HL-60/S4 (cell line): Measurements from ENCODE around the gene SRD5A3.

Experiments
- in situ Hi-C: fragments of 300-500 bp; cut with MboI; formaldehyde crosslinking; loops from 2 replicates; pipeline ENCODE4 v1.14.3; 2022; ENCODE audit warnings: low sequenced_read_pairs

SRD5A3 gene

GRCh38 chr4:55345980-55346850 is at the start of gene SRD5A3:
Gene SRD5A3, plus strand, starts transcription at chr4:55346242. Its CDS starts 95 bp downstream, at chr4:55346337.
- in situ Hi-C loops, result loop anchor here (25.0 kb wide), 1 partner anchor 509 kb away; no protein-coding TSS in a partner anchor

- in situ Hi-C loops, result no loop called here
These were observed 48.7 kb upstream of the SRD5A3 start for GRCh38 chr4:55297346-55297745.

- in situ Hi-C loops, result loop anchor here (25.0 kb wide), 1 partner anchor 991 kb away; no protein-coding TSS in a partner anchor
These were observed 42.3 kb upstream of the SRD5A3 start for GRCh38 chr4:55303760-55304165.

GRCh38 chr4:55304303-55304702 is 41.7 kb upstream of the SRD5A3 start:
- in situ Hi-C loops, result loop anchor here (25.0 kb wide), 1 partner anchor 992 kb away; no protein-coding TSS in a partner anchor

GRCh38 chr4:55308071-55308470 is 38.0 kb upstream of the SRD5A3 start:
- in situ Hi-C loops, result loop anchor here (25.0 kb wide), 1 partner anchor 996 kb away; no protein-coding TSS in a partner anchor

- in situ Hi-C loops, result loop anchor here (25.0 kb wide), 1 partner anchor 1000 kb away; no protein-coding TSS in a partner anchor
These were observed 34.1 kb upstream of the SRD5A3 start for GRCh38 chr4:55311792-55312488.

- in situ Hi-C loops, result loop anchor here (25.0 kb wide), 1 partner anchor 1000 kb away; no protein-coding TSS in a partner anchor
These were observed 33.4 kb upstream of the SRD5A3 start for GRCh38 chr4:55312489-55313101.

GRCh38 chr4:55314141-55314820 is 31.8 kb upstream of the SRD5A3 start:
- in situ Hi-C loops, result loop anchor here (25.0 kb wide), 1 partner anchor 1002 kb away; no protein-coding TSS in a partner anchor

GRCh38 chr4:55318175-55319129 is 27.6 kb upstream of the SRD5A3 start:
- in situ Hi-C loops, result loop anchor here (25.0 kb wide), 1 partner anchor 1006 kb away; no protein-coding TSS in a partner anchor

GRCh38 chr4:55321707-55322264 is 24.3 kb upstream of the SRD5A3 start:
- in situ Hi-C loops, result loop anchor here (25.0 kb wide), 1 partner anchor 1009 kb away; no protein-coding TSS in a partner anchor

- in situ Hi-C loops, result loop anchor here (25.0 kb wide), 1 partner anchor 1011 kb away; no protein-coding TSS in a partner anchor
These were observed 22.7 kb upstream of the SRD5A3 start for GRCh38 chr4:55323375-55323774.

GRCh38 chr4:55326629-55327028 is 19.4 kb upstream of the SRD5A3 start:
- in situ Hi-C loops, result loop anchor here (25.0 kb wide), 1 partner anchor 489 kb away; no protein-coding TSS in a partner anchor

GRCh38 chr4:55329012-55329411 is 17.0 kb upstream of the SRD5A3 start:
- in situ Hi-C loops, result loop anchor here (25.0 kb wide), 1 partner anchor 492 kb away; no protein-coding TSS in a partner anchor

- in situ Hi-C loops, result loop anchor here (25.0 kb wide), 1 partner anchor 493 kb away; no protein-coding TSS in a partner anchor
These were observed 15.8 kb upstream of the SRD5A3 start for GRCh38 chr4:55330241-55330640.

- in situ Hi-C loops, result loop anchor here (25.0 kb wide), 1 partner anchor 499 kb away; no protein-coding TSS in a partner anchor
These were observed 9.7 kb upstream of the SRD5A3 start for GRCh38 chr4:55336138-55337034.

- in situ Hi-C loops, result loop anchor here (25.0 kb wide), 1 partner anchor 501 kb away; no protein-coding TSS in a partner anchor
These were observed 8.1 kb upstream of the SRD5A3 start for GRCh38 chr4:55337944-55338343.

- in situ Hi-C loops, result loop anchor here (25.0 kb wide), 1 partner anchor 501 kb away; no protein-coding TSS in a partner anchor
These were observed 7.6 kb upstream of the SRD5A3 start for GRCh38 chr4:55338486-55338885.
